OCI-LY7 (cell line): ENCODE measurements around the gene RNFT2. TPM values are rescaled to one million over a fixed set of nuclear protein-coding genes. Genes with fewer than 3 reads are reported as not detected.
A peak's percentile ranks its signal among the peaks of the same experiment; 100 is the strongest.

Source experiments
- BruUV-seq: library from RNA; stranded (reverse); fragments of 400-500 nt; replicated peaks from 2 replicates; lab custom pipeline; 2021; lab: Mats Ljungman, UMichigan
- CTCF ChIA-PET: fragments of 300-600 bp; sonication (Branson Sonifier 250); formaldehyde crosslinking; loops from one replicate; lab custom pipeline; 2022; ENCODE audit warnings: antibody characterized with exemption; ENCODE audit not compliant: unreplicated experiment; lab: Charles Lee
- POLR2A ChIA-PET: fragments of 300-600 bp; sonication (Branson Sonifier 250); formaldehyde crosslinking; loops from one replicate; lab custom pipeline; 2022; ENCODE audit warnings: antibody characterized with exemption; lab: Charles Lee
- DNase-seq: peaks from one replicate; pipeline ENCODE4 v3.0.0-alpha.2; 2015; ENCODE audit warnings: low spot score
- H2AFZ ChIP-seq: fragments of 200-600 bp; sonication (generic), shearing (Covaris generic); 2 replicates; pipeline ENCODE4 v1.6.1; 2014; ENCODE audit warnings: mild to moderate bottlenecking, antibody characterized with exemption, low read length, moderate library complexity
- H3K27ac ChIP-seq: fragments of 200-600 bp; sonication (generic); 2 replicates; pipeline ENCODE4 v1.5.1; 2014; ENCODE audit warnings: mixed run types, low read depth, mild to moderate bottlenecking, moderate library complexity, low read length, inconsistent platforms; ENCODE audit not compliant: poor library complexity, severe bottlenecking
- H3K36me3 ChIP-seq: fragments of 200-600 bp; sonication (generic); 2 replicates; pipeline ENCODE4 v1.6.1; 2014; ENCODE audit warnings: mild to moderate bottlenecking, antibody characterized with exemption, low read length, moderate library complexity, mixed read lengths; ENCODE audit not compliant: insufficient read depth
- H3K4me1 ChIP-seq: fragments of 200-600 bp; sonication (generic); 2 replicates; pipeline ENCODE4 v1.5.1; 2014; ENCODE audit warnings: mild to moderate bottlenecking, low read length; ENCODE audit not compliant: insufficient read depth, poor library complexity, severe bottlenecking
- H3K4me2 ChIP-seq: fragments of 200-600 bp; sonication (generic); 2 replicates; pipeline ENCODE4 v1.6.1; 2014; ENCODE audit warnings: mild to moderate bottlenecking, low read length
- H3K4me3 ChIP-seq: fragments of 200-600 bp; sonication (generic); 2 replicates; pipeline ENCODE4 v1.5.1; 2014; ENCODE audit warnings: mild to moderate bottlenecking, low read depth, low read length; ENCODE audit not compliant: poor library complexity, severe bottlenecking
- H3K79me2 ChIP-seq: fragments of 200-600 bp; sonication (generic); 2 replicates; pipeline ENCODE4 v1.6.1; 2016; ENCODE audit warnings: low read depth, mild to moderate bottlenecking, low read length, moderate library complexity, mixed read lengths; ENCODE audit not compliant: insufficient read depth
- H3K9me2 ChIP-seq: fragments of 200-600 bp; sonication (generic); 2 replicates; pipeline ENCODE4 v1.6.1; 2016; ENCODE audit warnings: mild to moderate bottlenecking, low read length, mixed read lengths; ENCODE audit not compliant: insufficient read depth
- H3K9me3 ChIP-seq: fragments of 200-600 bp; sonication (generic); 2 replicates; pipeline ENCODE4 v1.6.1; 2014; ENCODE audit warnings: mild to moderate bottlenecking, mixed run types, low read length, mixed read lengths
- H4K20me1 ChIP-seq: fragments of 200-600 bp; sonication (generic); 2 replicates; pipeline ENCODE4 v1.6.1; 2014; ENCODE audit warnings: mild to moderate bottlenecking, antibody characterized with exemption, low read length, moderate library complexity, mixed read lengths; ENCODE audit not compliant: insufficient read depth
- CTCF ChIP-seq: fragments of 200-600 bp; sonication (generic); conservative IDR thresholded peaks from 2 replicates; pipeline ENCODE4 v1.5.1; 2014; ENCODE audit warnings: mild to moderate bottlenecking, antibody characterized with exemption, low read length, moderate library complexity, mixed read lengths
- EZH2phosphoT487 ChIP-seq: fragments of 200-600 bp; sonication (generic); IDR thresholded peaks from 2 replicates; pipeline ENCODE4 v1.6.1; 2018; ENCODE audit warnings: low read depth, borderline replicate concordance, mild to moderate bottlenecking, mixed run types, antibody characterized with exemption, low read length, moderate library complexity, mixed read lengths
- intact Hi-C: fragments of 100-400 bp; cut with micrococcal nuclease; formaldehyde crosslinking; loops from one replicate; pipeline ENCODE4 v1.10.0; 2022; ENCODE audit not compliant: unreplicated experiment
- total RNA-seq, 2 experiments: library from RNA; depleted of rRNA in 1 of 2; stranded (reverse); fragments of >200 nt in 1 of 2; shearing (Covaris generic) in 1 of 2; gene quantifications; 2 replicates each; pipeline ENCODE4 v1.2.3, GENCODE V29; 2014 to 2022

RNFT2 gene
- total RNA-seq, 2 experiments from 2014 or later = 40.2 to 62.2 TPM

- intact Hi-C loops = loop anchor here (1.0 kb wide), 5 partner anchors 15 to 95 kb away; partner anchors contain the start of genes HRK, RNFT2 and SPRING1
- H3K27ac ChIP-seq = peak overlapping the region; percentile 100
- H3K4me3 ChIP-seq = peak overlapping the region; percentile 55
Observed at GRCh38 chr12:116803013-116803736, 65.1 kb downstream of the RNFT2 start.

GRCh38 chr12:116804051-116804450 lies 65.9 kb downstream of the RNFT2 start:
- no peaks in the 10 kb centered on the region for H4K20me1 ChIP-seq
- BruUV-seq = no TSS peak
- H3K36me3 ChIP-seq = peaks cover 40% of the 10 kb centered on the region
- H3K4me1 ChIP-seq = peaks cover 80% of the 10 kb centered on the region
- peak overlapping the region; percentile 55 for H3K4me3 ChIP-seq
- no peak for TF ChIP-seq EZH2phosphoT487
- no peak for TF ChIP-seq CTCF
- no peak overlapping the region; the same call in 1 of the 2 replicates for H2AFZ ChIP-seq
- H3K79me2 ChIP-seq = peaks cover 19% of the 10 kb centered on the region; the same call in 1 of the 2 replicates
- DNase-seq = peak; percentile 82
- peak overlapping the region; percentile 84 for H3K4me2 ChIP-seq
- ChIA-PET POLR2A (interaction anchor here (0.7 to 4.8 kb wide), 9 partner anchors 9 to 174 kb away, joined by 3 to 60 read pairs (median 5); no protein-coding TSS in a partner anchor), CTCF (interaction anchor here (1.2 kb wide), 1 partner anchor 13 kb away, joined by 4 read pairs; no protein-coding TSS in a partner anchor)
- H3K9me2 ChIP-seq = no peaks in the 10 kb centered on the region
- H3K27ac ChIP-seq = peak overlapping the region; percentile 100
- peaks cover 14% of the 10 kb centered on the region for H3K9me3 ChIP-seq
- intact Hi-C loops = no loop called here

More at GRCh38 chr12:116803013-116803736, 65.1 kb downstream of the RNFT2 start:
- Histone ChIP-seq H3K79me2 (peaks cover 19% of the 10 kb centered on the region; the same call in 1 of the 2 replicates), H3K9me2 (no peaks in the 10 kb centered on the region), H3K9me3 (peaks cover 20% of the 10 kb centered on the region), H3K4me2 (peak overlapping the region; percentile 84), H3K36me3 (peaks cover 47% of the 10 kb centered on the region), H2AFZ (no peak overlapping the region; the same call in 1 of the 2 replicates), H4K20me1 (no peaks in the 10 kb centered on the region), H3K4me1 (peaks cover 76% of the 10 kb centered on the region)
- no TSS peak for BruUV-seq
- no peak for TF ChIP-seq EZH2phosphoT487
- no peak for TF ChIP-seq CTCF
- ChIA-PET POLR2A (interaction anchor here (0.7 to 4.8 kb wide), 8 partner anchors 8 to 175 kb away, joined by 3 to 60 read pairs (median 6); partner anchors contain the start of gene RNFT2), CTCF (no interaction called here)
- DNase-seq = peak; percentile 98
